Testis (tissue), 2 donors: ENCODE results near the gene KCNQ5.

ENCODE experiments used
- POLR2A ChIP-seq: fragments of 450-650 bp; IDR thresholded peaks from one replicate; pipeline ENCODE4 v1.6.1; 2017; ENCODE audit warnings: antibody characterized with exemption, mild to moderate bottlenecking, moderate library complexity
- TF ChIP-seq, protein P1 (sequence below), 3 experiments: fragments of 450-650 bp in 2 of 3; fragments of 200-600 bp in 1 of 3; sonication (generic) in 1 of 3; IDR thresholded peaks; one replicate each; pipeline ENCODE4 v1.5.1; 2016 to 2019; ENCODE audit warnings: antibody characterized with exemption in 3 of 3, mild to moderate bottlenecking in 2 of 3, moderate library complexity in 1 of 3

DNA sequence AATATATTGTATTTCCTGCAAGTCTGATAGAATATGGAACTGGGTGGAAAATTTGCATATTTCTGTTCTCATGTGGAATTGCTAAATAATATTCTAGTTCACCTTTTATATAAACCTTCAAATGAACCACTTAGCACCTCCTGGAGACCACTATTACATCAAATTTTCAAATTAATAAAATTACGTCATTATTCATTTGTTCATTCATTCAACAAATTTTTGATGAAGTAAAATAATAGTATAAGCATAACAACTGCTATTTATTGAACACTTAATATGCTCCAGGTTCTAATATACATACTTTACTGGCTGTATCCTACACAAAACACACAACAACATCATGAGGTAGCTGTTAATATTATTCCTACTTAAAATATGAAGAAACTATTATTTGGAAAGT, 215.1 kb downstream of the KCNQ5 start:
- TF ChIP-seq, protein P1, sequence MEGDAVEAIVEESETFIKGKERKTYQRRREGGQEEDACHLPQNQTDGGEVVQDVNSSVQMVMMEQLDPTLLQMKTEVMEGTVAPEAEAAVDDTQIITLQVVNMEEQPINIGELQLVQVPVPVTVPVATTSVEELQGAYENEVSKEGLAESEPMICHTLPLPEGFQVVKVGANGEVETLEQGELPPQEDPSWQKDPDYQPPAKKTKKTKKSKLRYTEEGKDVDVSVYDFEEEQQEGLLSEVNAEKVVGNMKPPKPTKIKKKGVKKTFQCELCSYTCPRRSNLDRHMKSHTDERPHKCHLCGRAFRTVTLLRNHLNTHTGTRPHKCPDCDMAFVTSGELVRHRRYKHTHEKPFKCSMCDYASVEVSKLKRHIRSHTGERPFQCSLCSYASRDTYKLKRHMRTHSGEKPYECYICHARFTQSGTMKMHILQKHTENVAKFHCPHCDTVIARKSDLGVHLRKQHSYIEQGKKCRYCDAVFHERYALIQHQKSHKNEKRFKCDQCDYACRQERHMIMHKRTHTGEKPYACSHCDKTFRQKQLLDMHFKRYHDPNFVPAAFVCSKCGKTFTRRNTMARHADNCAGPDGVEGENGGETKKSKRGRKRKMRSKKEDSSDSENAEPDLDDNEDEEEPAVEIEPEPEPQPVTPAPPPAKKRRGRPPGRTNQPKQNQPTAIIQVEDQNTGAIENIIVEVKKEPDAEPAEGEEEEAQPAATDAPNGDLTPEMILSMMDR (IDR thresholded peaks at IDR 0.05) = no peak
- no peak for TF ChIP-seq POLR2A
